GM19240 (cell line): ENCODE measurements around the gene HSF5.
"Not testable (repeated sequence)": the region's sequence is repeated elsewhere in the genome, so short reads cannot be mapped to it uniquely, and the experiment has no call there.

Experiments
- DNase-seq: peaks from one replicate; pipeline ENCODE4 v3.0.0; 2011; ENCODE audit warnings: low spot score; ENCODE audit not compliant: insufficient read length

Gene HSF5

GRCh38 chr17:58516644-58517377 is 28.6 kb upstream of the HSF5 start:
- no peak for DNase-seq

GRCh38 chr17:58515286-58515685 is 27.1 kb upstream of the HSF5 start:
- DNase-seq: no peak

- DNase-seq: no peak
These were observed 26.6 kb upstream of the HSF5 start for GRCh38 chr17:58514770-58515157.

- DNase-seq: no peak
These were observed 26.0 kb upstream of the HSF5 start, which contains the start of gene MTMR4 for GRCh38 chr17:58513965-58514769. MTMR4 (minus strand) TSS chr17:58514638; CDS start chr17:58514407, 231 bp downstream.

GRCh38 chr17:58513267-58513964 is 25.2 kb upstream of the HSF5 start:
- DNase-seq: no peak

GRCh38 chr17:58510075-58510474 is 21.9 kb upstream of the HSF5 start:
- no peak for DNase-seq

GRCh38 chr17:58508341-58509067 is 20.3 kb upstream of the HSF5 start:
- DNase-seq: no peak

- DNase-seq: no peak
These were observed 19.0 kb upstream of the HSF5 start for GRCh38 chr17:58507123-58507634.

- DNase-seq: no peak
These were observed 18.3 kb upstream of the HSF5 start for GRCh38 chr17:58506354-58507080.

- DNase-seq: peak; percentile 78
These were observed 16.7 kb upstream of the HSF5 start for GRCh38 chr17:58504826-58505351.

GRCh38 chr17:58503866-58504265 is 15.7 kb upstream of the HSF5 start:
- no peak for DNase-seq

- not testable (repeated sequence) for DNase-seq
These were observed 14.9 kb upstream of the HSF5 start for GRCh38 chr17:58503134-58503533.

GRCh38 chr17:58501451-58501850 is 13.2 kb upstream of the HSF5 start:
- DNase-seq: no peak

- DNase-seq: no peak
These were observed 10.1 kb upstream of the HSF5 start for GRCh38 chr17:58498177-58498828.

GRCh38 chr17:58493506-58493905 is 5.3 kb upstream of the HSF5 start:
- no peak for DNase-seq

- DNase-seq: no peak
These were observed 4.3 kb upstream of the HSF5 start for GRCh38 chr17:58492238-58493121.

GRCh38 chr17:58491510-58492045 is 3.4 kb upstream of the HSF5 start:
- DNase-seq: no peak

- no peak for DNase-seq
These were observed 251 bp upstream of the HSF5 start for GRCh38 chr17:58488428-58488890.
